Smooth muscle cell (in vitro differentiated cells): ENCODE data around the gene TRIM46. TPM values are rescaled to one million over a fixed set of nuclear protein-coding genes. Genes with fewer than 3 reads are reported as not detected.

Experiments used
- DNase-seq: peaks from one replicate; lab custom pipeline; 2025; ENCODE audit not compliant: unreplicated experiment; lab: John Stamatoyannopoulos, UW
- H2AFZ ChIP-seq: fragments of 200-600 bp; sonication (generic); 2 replicates; pipeline ENCODE4 v1.6.0; 2016; ENCODE audit warnings: antibody characterized with exemption, low read depth, mild to moderate bottlenecking
- H3F3A ChIP-seq: fragments of 200-600 bp; sonication (generic); 2 replicates; pipeline ENCODE4 v1.6.0; 2017; ENCODE audit warnings: antibody characterized with exemption, low read depth
- H3K27ac ChIP-seq: fragments of 200-600 bp; sonication (generic); 2 replicates; pipeline ENCODE4 v1.5.1; 2016; ENCODE audit warnings: low read depth, mild to moderate bottlenecking
- H3K27me3 ChIP-seq: fragments of 200-600 bp; sonication (generic); 2 replicates; pipeline ENCODE4 v1.6.1; 2016; ENCODE audit warnings: low read depth, mild to moderate bottlenecking
- H3K36me3 ChIP-seq: fragments of 200-600 bp; sonication (generic); 2 replicates; pipeline ENCODE4 v1.5.1; 2016; ENCODE audit warnings: low read depth
- H3K4me1 ChIP-seq: fragments of 200-600 bp; sonication (generic); 2 replicates; pipeline ENCODE4 v1.5.1; 2016; ENCODE audit warnings: low read depth
- H3K4me2 ChIP-seq: fragments of 200-600 bp; sonication (generic); 2 replicates; pipeline ENCODE4 v1.6.0; 2016; ENCODE audit warnings: mild to moderate bottlenecking
- H3K4me3 ChIP-seq: fragments of 200-600 bp; sonication (generic); 2 replicates; pipeline ENCODE4 v1.5.1; 2016; ENCODE audit warnings: mild to moderate bottlenecking
- H3K79me2 ChIP-seq: fragments of 200-600 bp; sonication (generic); 2 replicates; pipeline ENCODE4 v1.6.0; 2016; ENCODE audit warnings: low read depth, mild to moderate bottlenecking
- H3K9ac ChIP-seq: fragments of 200-600 bp; sonication (generic); 2 replicates; pipeline ENCODE4 v1.6.0; 2016; ENCODE audit warnings: low read depth
- H3K9me3 ChIP-seq: fragments of 200-600 bp; sonication (generic); replicated peaks from 2 replicates; pipeline ENCODE4 v1.5.1; 2016; ENCODE audit warnings: low read depth
- H4K20me1 ChIP-seq: fragments of 200-600 bp; sonication (generic); 2 replicates; pipeline ENCODE4 v1.6.0; 2016; ENCODE audit warnings: low read depth
- CTCF ChIP-seq: fragments of 200-600 bp; sonication (generic); IDR thresholded peaks from 2 replicates; pipeline ENCODE4 v1.5.1; 2017; ENCODE audit warnings: borderline replicate concordance, mild to moderate bottlenecking, antibody characterized with exemption; ENCODE audit not compliant: insufficient read depth, poor library complexity, severe bottlenecking
- WGBS: methylation state at CpG from one replicate; pipeline ENCODE4 v1.1.7; 2016; ENCODE audit warnings: low lambda C conversion rate; 5-methylcytosine and 5-hydroxymethylcytosine counted together
- polyA plus RNA-seq: library from polyadenylated mRNA; unstranded; fragments of >200 nt; fragmentation: Nextera tagmentation; extraction: Ambion mirVana; gene quantifications from 2 replicates; pipeline ENCODE4 v1.2.1, GENCODE V29; 2016
- total RNA-seq: library from RNA; depleted of rRNA; stranded (reverse); fragments of >200 nt; gene quantifications from 2 replicates; pipeline ENCODE4 v1.2.3, GENCODE V29; 2014

TRIM46 gene
- total and polyA plus RNA-seq, 2 experiments from 2014 or later: 3.6 to 3.8 TPM

- DNase-seq: peak; percentile 64
- Histone ChIP-seq H3K4me3 (peak overlapping the region; percentile 67), H3K27ac (peak overlapping the region; percentile 99), H3K36me3 (no peaks in the 10 kb centered on the region), H3F3A (peaks cover 7% of the 10 kb centered on the region), H3K9ac (peak overlapping the region; percentile 98), H4K20me1 (no peaks in the 10 kb centered on the region), H3K27me3 (no peaks in the 10 kb centered on the region), H2AFZ (peak overlapping the region; percentile 69), H3K4me1 (peaks cover 3% of the 10 kb centered on the region), H3K4me2 (peak overlapping the region; percentile 92), H3K79me2 (peaks cover 22% of the 10 kb centered on the region), H3K9me3 (no peaks in the 10 kb centered on the region)
- WGBS: 6% methylated on average over 18 of the region's 18 CpGs
- TF ChIP-seq CTCF: no peak
These were observed 38.7 kb upstream of the TRIM46 start for GRCh38 chr1:155134880-155135414.

GRCh38 chr1:155135415-155136028, 38.1 kb upstream of the TRIM46 start, which contains the start of gene SLC50A1:
Gene SLC50A1 (plus strand): TSS chr1:155135852. CDS start chr1:155135912, 60 bp downstream.
- Histone ChIP-seq H3K4me1 (peaks cover under 1% of the 10 kb centered on the region), H3K36me3 (no peaks in the 10 kb centered on the region), H4K20me1 (no peaks in the 10 kb centered on the region), H3F3A (peaks cover 7% of the 10 kb centered on the region), H3K4me3 (peak within 1 kb of the TSS; percentile 67), H3K27me3 (no peaks in the 10 kb centered on the region), H3K9me3 (no peaks in the 10 kb centered on the region), H3K27ac (peak within 1 kb of the TSS; percentile 99), H3K4me2 (peak within 1 kb of the TSS; percentile 92), H2AFZ (peak within 1 kb of the TSS; percentile 78), H3K79me2 (peaks cover 22% of the 10 kb centered on the region), H3K9ac (peak within 1 kb of the TSS; percentile 98)
- DNase-seq: peak; percentile 92
- WGBS: 2% methylated on average over 35 of the region's 52 CpGs
- TF ChIP-seq CTCF: no peak

GRCh38 chr1:155136748-155137147, 36.9 kb upstream of the TRIM46 start:
- H2AFZ ChIP-seq: no peak overlapping the region
- peak overlapping the region; percentile 90 for H3K4me2 ChIP-seq
- H3K4me3 ChIP-seq: peak overlapping the region; percentile 67
- DNase-seq: no peak
- peaks cover 1% of the 10 kb centered on the region for H3F3A ChIP-seq
- H3K27me3 ChIP-seq: no peaks in the 10 kb centered on the region
- no peaks in the 10 kb centered on the region for H3K36me3 ChIP-seq
- no peaks in the 10 kb centered on the region for H3K9me3 ChIP-seq
- peak overlapping the region; percentile 92 for H3K9ac ChIP-seq
- TF ChIP-seq CTCF: no peak
- H3K4me1 ChIP-seq: peaks cover 3% of the 10 kb centered on the region
- 41% methylated on average over 6 of the region's 6 CpGs for WGBS
- H3K27ac ChIP-seq: peak overlapping the region; percentile 99
- H3K79me2 ChIP-seq: peaks cover 22% of the 10 kb centered on the region
- H4K20me1 ChIP-seq: no peaks in the 10 kb centered on the region
